GM15510 (cell line): ENCODE data around the gene DRAXIN.

Experiments
- POLR2A ChIP-seq: IDR thresholded peaks from 3 replicates; pipeline ENCODE4 v1.6.1; 2011; ENCODE audit warnings: borderline replicate concordance; ENCODE audit not compliant: insufficient read length; ENCODE audit errors: extremely low read depth

The DRAXIN gene

GRCh38 chr1:11676386-11677103 is 15.0 kb upstream of the DRAXIN start:
- no peak for TF ChIP-seq POLR2A

- TF ChIP-seq POLR2A: no peak
Measured at GRCh38 chr1:11678442-11678841, 13.1 kb upstream of the DRAXIN start.

GRCh38 chr1:11680270-11681070 is 11.0 kb upstream of the DRAXIN start:
- TF ChIP-seq POLR2A: no peak

- TF ChIP-seq POLR2A: peak; percentile 84
Measured at GRCh38 chr1:11681071-11681771, 10.3 kb upstream of the DRAXIN start, which contains the start of gene MAD2L2. Gene MAD2L2, minus strand, starts transcription at chr1:11681148. Its CDS starts 547 bp downstream, at chr1:11680601.

GRCh38 chr1:11682287-11682771 is 9.2 kb upstream of the DRAXIN start:
- TF ChIP-seq POLR2A: no peak

- no peak for TF ChIP-seq POLR2A
Measured at GRCh38 chr1:11682799-11683198, 8.7 kb upstream of the DRAXIN start.

GRCh38 chr1:11684070-11684469 is 7.4 kb upstream of the DRAXIN start:
- TF ChIP-seq POLR2A: no peak

GRCh38 chr1:11685210-11685752 is 6.2 kb upstream of the DRAXIN start:
- no peak for TF ChIP-seq POLR2A

GRCh38 chr1:11688506-11688905 is 3.0 kb upstream of the DRAXIN start:
- TF ChIP-seq POLR2A: no peak

- no peak for TF ChIP-seq POLR2A
Measured at GRCh38 chr1:11690397-11691301, 861 bp upstream of the DRAXIN start.

- TF ChIP-seq POLR2A: no peak
Measured at GRCh38 chr1:11691928-11692711, 610 bp downstream of the DRAXIN start.

- TF ChIP-seq POLR2A: no peak
Measured at GRCh38 chr1:11693024-11693590, 1.6 kb downstream of the DRAXIN start.

GRCh38 chr1:11693917-11694316 is 2.4 kb downstream of the DRAXIN start:
- TF ChIP-seq POLR2A: no peak
